Endothelial cell of umbilical vein (primary cell): ENCODE measurements around the gene MICB. TPM values are rescaled to one million over a fixed set of nuclear protein-coding genes. Genes with fewer than 3 reads are reported as not detected.
A peak's percentile ranks its signal among the peaks of the same experiment; 100 is the strongest.

Source experiments
- BruUV-seq: library from RNA; stranded (reverse); fragments of 400-500 nt; replicated peaks from 2 replicates; lab custom pipeline; 2021; lab: Mats Ljungman, UMichigan
- CTCF ChIA-PET: fragments of 300-600, 350-600 bp; sonication (Branson Sonifier 250); formaldehyde crosslinking; loops from one replicate; lab custom pipeline; 2021; ENCODE audit warnings: antibody characterized with exemption, inconsistent platforms; lab: Charles Lee
- POLR2A ChIA-PET: fragments of 300-600, 350-600 bp; sonication (Branson Sonifier 250); formaldehyde crosslinking; loops from one replicate; lab custom pipeline; 2021; ENCODE audit warnings: antibody characterized with exemption, inconsistent platforms; lab: Charles Lee
- DNase-seq: peaks from one replicate; pipeline ENCODE4 v3.0.0-alpha.2; 2011; ENCODE audit warnings: low read depth, low spot score
- FAIRE-seq: peaks from 2 replicates; lab custom pipeline; 2011; peaks lifted over from hg19 to GRCh38; lab: Jason Lieb, UNC
- H2AFZ ChIP-seq: 2 replicates; pipeline ENCODE4 v1.6.0; 2012; ENCODE audit warnings: low read depth, low read length, control low read depth, inconsistent platforms
- H3K27ac ChIP-seq: 2 replicates; pipeline ENCODE4 v1.5.1; 2011; ENCODE audit warnings: low read depth, mild to moderate bottlenecking, control low read depth, low read length, moderate library complexity; ENCODE audit not compliant: insufficient read depth
- H3K27me3 ChIP-seq, 2 experiments: 2 replicates each; pipeline versions ENCODE4 v1.6.0 to v1.6.1; 2011; ENCODE audit warnings: low read length in 2 of 2, mixed read lengths in 1 of 2; ENCODE audit not compliant: control insufficient read depth in 2 of 2, insufficient read depth in 2 of 2
- H3K36me3 ChIP-seq, 2 experiments: 2 replicates in 1 of 2; 3 replicates in 1 of 2; pipeline ENCODE4 v1.5.1; 2011; ENCODE audit warnings: low read length in 2 of 2, mild to moderate bottlenecking in 1 of 2, moderate library complexity in 1 of 2; ENCODE audit not compliant: control insufficient read depth in 2 of 2, insufficient read depth in 2 of 2; ENCODE audit errors: extremely low read depth in 1 of 2
- H3K4me1 ChIP-seq: 3 replicates; pipeline ENCODE4 v1.5.1; 2011; ENCODE audit warnings: mild to moderate bottlenecking, low read length; ENCODE audit not compliant: control insufficient read depth, insufficient read depth; ENCODE audit errors: extremely low read depth
- H3K4me2 ChIP-seq: 2 replicates; pipeline ENCODE4 v1.6.1; 2011; ENCODE audit warnings: low read length, control low read depth, mixed read lengths; ENCODE audit not compliant: insufficient read depth
- H3K4me3 ChIP-seq, 3 experiments: fragments of 200-600 bp in 1 of 3; sonication (generic), shearing (Covaris generic) in 1 of 3; replicated peaks in 1 of 3; 2 replicates each; pipeline ENCODE4 v1.5.1; 2011 to 2016; ENCODE audit warnings: control low read depth in 3 of 3, low read length in 3 of 3, mild to moderate bottlenecking in 2 of 3, inconsistent platforms in 1 of 3, low read depth in 1 of 3, moderate library complexity in 1 of 3; ENCODE audit not compliant: insufficient read depth in 1 of 3
- H3K79me2 ChIP-seq: 2 replicates; pipeline ENCODE4 v1.6.0; 2012; ENCODE audit warnings: low read length, inconsistent platforms; ENCODE audit not compliant: control insufficient read depth, insufficient read depth
- H3K9ac ChIP-seq: replicated peaks from 2 replicates; pipeline ENCODE3; 2011; ENCODE audit warnings: low read length, control low read depth; ENCODE audit not compliant: insufficient read depth; ENCODE audit errors: extremely low read depth
- H3K9me1 ChIP-seq: replicated peaks from 3 replicates; pipeline ENCODE4 v1.6.0; 2011; ENCODE audit warnings: mild to moderate bottlenecking, low read length; ENCODE audit not compliant: control insufficient read depth, insufficient read depth; ENCODE audit errors: extremely low read depth
- H3K9me3 ChIP-seq: replicated peaks from 2 replicates; pipeline ENCODE4 v1.5.1; 2012; ENCODE audit warnings: low read length, inconsistent platforms; ENCODE audit not compliant: control insufficient read depth, insufficient read depth
- H4K20me1 ChIP-seq: replicated peaks from 2 replicates; pipeline ENCODE3; 2011; ENCODE audit warnings: mild to moderate bottlenecking, low read length; ENCODE audit not compliant: control insufficient read depth, insufficient read depth; ENCODE audit errors: extremely low read depth
- CTCF ChIP-seq, 2 donors: IDR thresholded peaks; 1 replicate in 1 of 2; 2 replicates in 1 of 2; pipeline ENCODE4 v1.5.1; 2011; ENCODE audit warnings: low read length in 2 of 2, mild to moderate bottlenecking in 2 of 2, moderate library complexity in 2 of 2, control low read depth in 1 of 2, inconsistent platforms in 1 of 2, low read depth in 1 of 2; ENCODE audit not compliant: insufficient read depth in 1 of 2; ENCODE audit errors: extremely low read depth in 1 of 2
- EZH2 ChIP-seq: IDR thresholded peaks from 2 replicates; pipeline ENCODE4 v1.6.1; 2012; ENCODE audit warnings: borderline replicate concordance, low read depth, mild to moderate bottlenecking, moderate library complexity, low read length, inconsistent platforms; ENCODE audit not compliant: severe bottlenecking
- FOS ChIP-seq: IDR thresholded peaks from 2 replicates; pipeline ENCODE4 v1.6.1; 2011; ENCODE audit warnings: mild to moderate bottlenecking, low read length, moderate library complexity, borderline replicate concordance; ENCODE audit not compliant: insufficient read depth
- GATA2 ChIP-seq: IDR thresholded peaks from 2 replicates; pipeline ENCODE4 v1.7.0; 2011; ENCODE audit warnings: low read depth, mild to moderate bottlenecking, moderate library complexity, mixed read lengths, low read length; ENCODE audit not compliant: insufficient read length, insufficient read depth
- JUN ChIP-seq: IDR thresholded peaks from 2 replicates; pipeline ENCODE4 v1.6.1; 2011; ENCODE audit warnings: borderline replicate concordance, low read depth; ENCODE audit not compliant: insufficient read length, insufficient read depth
- MYC ChIP-seq: IDR thresholded peaks from one replicate; pipeline ENCODE4 v1.6.1; 2011; ENCODE audit warnings: mild to moderate bottlenecking, low read depth, low read length
- POLR2A ChIP-seq: IDR thresholded peaks from 2 replicates; pipeline ENCODE4 v1.6.1; 2012; ENCODE audit warnings: low read depth, mild to moderate bottlenecking, control low read depth, low read length
- POLR2AphosphoS5 ChIP-seq: IDR thresholded peaks from 2 replicates; pipeline ENCODE4 v1.6.1; 2012; ENCODE audit warnings: low read depth, mild to moderate bottlenecking, control low read depth, low read length, moderate library complexity; ENCODE audit not compliant: insufficient read depth
- dilution Hi-C: fragments of 300-500 bp; cut with MboI; formaldehyde crosslinking; loops from one replicate; pipeline ENCODE4 v1.15.0; 2019; ENCODE audit warnings: low sequenced_read_pairs; ENCODE audit not compliant: extremely low pct_ligation_motif_present
- intact Hi-C: fragments of 100-400 bp; cut with micrococcal nuclease; formaldehyde crosslinking; loops from one replicate; pipeline ENCODE4 v1.10.0; 2022
- polyA plus RNA-seq, 4 experiments: library from polyadenylated mRNA; depleted of rRNA in 3 of 4; stranded (reverse) in 3 of 4; unstranded in 1 of 4; fragments of >200 nt; gene quantifications; 2 replicates each; pipeline versions ENCODE4 v1.2.1 to v1.2.3, GENCODE V29; 2011 to 2012; ENCODE audit warnings: missing spikeins in 1 of 4
- total RNA-seq: library from RNA; stranded (reverse); gene quantifications from 2 replicates; pipeline ENCODE4 v1.2.3, GENCODE V29; 2021
- TF ChIP-seq, protein P1 (sequence below): IDR thresholded peaks from 2 replicates; pipeline ENCODE4 v1.6.1; 2011; ENCODE audit not compliant: insufficient read depth, insufficient read length

MICB gene
- total and polyA plus RNA-seq, 2 donors (not counting 3 experiments of a cell fraction or from before 2014, with no cell fraction given): 32.8 to 36.3 TPM

GRCh38 chr6:31558318-31558625 lies 60.3 kb downstream of the MICB start:
- H4K20me1 ChIP-seq: no peaks in the 10 kb centered on the region
- H3K9me3 ChIP-seq: no peaks in the 10 kb centered on the region
- DNase-seq (no peak), FAIRE-seq (no peak)
- no peak overlapping the region for H3K4me2 ChIP-seq
- no TSS peak for BruUV-seq
- no peak overlapping the region for H3K4me3 ChIP-seq
- peaks cover 2 to 10% of the 10 kb centered on the region in 2 experiments for H3K36me3 ChIP-seq
- H3K9ac ChIP-seq: no peak overlapping the region
- dilution Hi-C loops: no loop called here
- intact Hi-C loops: no loop called here
- H3K9me1 ChIP-seq: no peaks in the 10 kb centered on the region
- H3K27ac ChIP-seq: peak overlapping the region; percentile 98
- H3K4me1 ChIP-seq: peaks cover 61% of the 10 kb centered on the region
- TF ChIP-seq FOS: no peak
- no peak for TF ChIP-seq GATA2
- no peak for TF ChIP-seq JUN
- no peak for TF ChIP-seq POLR2A
- no peak for TF ChIP-seq POLR2AphosphoS5
- TF ChIP-seq, protein P1, sequence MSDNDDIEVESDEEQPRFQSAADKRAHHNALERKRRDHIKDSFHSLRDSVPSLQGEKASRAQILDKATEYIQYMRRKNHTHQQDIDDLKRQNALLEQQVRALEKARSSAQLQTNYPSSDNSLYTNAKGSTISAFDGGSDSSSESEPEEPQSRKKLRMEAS: no peak
- TF ChIP-seq CTCF (IDR thresholded peaks at IDR 0.05; ENCODE audit: extremely low read depth in 1 of 2, insufficient read depth in 1 of 2, low read depth in 1 of 2, low read length in 2 of 2): no peak
- TF ChIP-seq MYC: no peak
- TF ChIP-seq EZH2: no peak
- no peak overlapping the region for H2AFZ ChIP-seq
- no peaks in the 10 kb centered on the region for H3K27me3 ChIP-seq
- CTCF ChIA-PET: interaction anchor here (31.0 kb wide), 1 partner anchor 30 kb away, joined by 1517 read pairs; the partner anchor contains the start of genes LST1, LTB, NCR3 and TNF
- H3K79me2 ChIP-seq: peaks cover 7% of the 10 kb centered on the region
- POLR2A ChIA-PET: no interaction called here
